Measurements from ENCODE around the gene FCGR3A.
"Not testable (repeated sequence)": the region's sequence is repeated elsewhere in the genome, so short reads cannot be mapped to it uniquely, and the experiment has no call there.

FCGR3A gene

DNA sequence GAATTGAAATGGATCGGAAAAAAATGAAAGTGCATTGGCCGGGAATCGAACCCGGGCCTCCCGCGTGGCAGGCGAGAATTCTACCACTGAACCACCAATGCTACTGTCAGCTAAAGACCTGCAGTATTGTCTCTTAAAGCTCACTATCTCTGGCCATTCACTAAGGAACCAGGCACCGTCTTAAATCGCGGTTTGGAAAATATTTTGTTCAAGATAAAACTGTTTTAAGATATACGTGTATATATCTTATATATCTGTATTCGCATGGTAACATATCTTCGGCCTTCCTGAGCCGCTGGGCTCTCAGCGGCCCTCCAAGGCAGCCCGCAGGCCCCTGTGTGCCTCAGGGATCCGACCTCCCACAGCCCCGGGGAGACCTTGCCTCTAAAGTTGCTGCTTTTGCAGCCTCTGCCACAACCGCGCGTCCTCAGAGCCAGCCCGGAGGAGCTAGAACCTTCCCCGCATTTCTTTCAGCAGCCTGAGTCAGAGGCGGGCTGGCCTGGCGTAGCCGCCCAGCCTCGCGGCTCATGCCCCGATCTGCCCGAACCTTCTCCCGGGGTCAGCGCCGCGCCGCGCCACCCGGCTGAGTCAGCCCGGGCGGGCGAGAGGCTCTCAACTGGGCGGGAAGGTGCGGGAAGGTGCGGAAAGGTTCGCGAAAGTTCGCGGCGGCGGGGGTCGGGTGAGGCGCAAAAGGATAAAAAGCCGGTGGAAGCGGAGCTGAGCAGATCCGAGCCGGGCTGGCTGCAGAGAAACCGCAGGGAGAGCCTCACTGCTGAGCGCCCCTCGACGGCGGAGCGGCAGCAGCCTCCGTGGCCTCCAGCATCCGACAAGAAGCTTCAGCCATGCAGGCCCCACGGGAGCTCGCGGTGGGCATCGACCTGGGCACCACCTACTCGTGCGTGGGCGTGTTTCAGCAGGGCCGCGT, 25.5 kb downstream of the FCGR3A start, which contains the start of gene HSPA6:
HSPA6 (plus strand) TSS at position 724 of the 925 bp plus-strand sequence; CDS start at position 843, 119 bp downstream.
- H3K27me3 ChIP-seq (ENCODE audit: insufficient read depth, low read depth); H3K4me1 ChIP-seq (ENCODE audit: low read depth, poor library complexity, severe bottlenecking); H3K79me2 ChIP-seq (ENCODE audit: insufficient read depth, low read depth); H4K20me1 ChIP-seq (ENCODE audit: insufficient read depth); H3K36me3 ChIP-seq (ENCODE audit: insufficient read depth): not testable (repeated sequence)
- H3K4me3 ChIP-seq (IDR thresholded peaks at IDR 0.05; ENCODE audit: insufficient read depth, low read depth, low read length): peak within 1 kb of the TSS; percentile 90
- peak within 1 kb of the TSS; percentile 98 for H2AFZ ChIP-seq (ENCODE audit: low read depth)
- peak within 1 kb of the TSS; percentile 55 for H3K4me2 ChIP-seq
- peak within 1 kb of the TSS; percentile 83 for H3K9ac ChIP-seq
- H3K27ac ChIP-seq: peak within 1 kb of the TSS; percentile 84

DNA sequence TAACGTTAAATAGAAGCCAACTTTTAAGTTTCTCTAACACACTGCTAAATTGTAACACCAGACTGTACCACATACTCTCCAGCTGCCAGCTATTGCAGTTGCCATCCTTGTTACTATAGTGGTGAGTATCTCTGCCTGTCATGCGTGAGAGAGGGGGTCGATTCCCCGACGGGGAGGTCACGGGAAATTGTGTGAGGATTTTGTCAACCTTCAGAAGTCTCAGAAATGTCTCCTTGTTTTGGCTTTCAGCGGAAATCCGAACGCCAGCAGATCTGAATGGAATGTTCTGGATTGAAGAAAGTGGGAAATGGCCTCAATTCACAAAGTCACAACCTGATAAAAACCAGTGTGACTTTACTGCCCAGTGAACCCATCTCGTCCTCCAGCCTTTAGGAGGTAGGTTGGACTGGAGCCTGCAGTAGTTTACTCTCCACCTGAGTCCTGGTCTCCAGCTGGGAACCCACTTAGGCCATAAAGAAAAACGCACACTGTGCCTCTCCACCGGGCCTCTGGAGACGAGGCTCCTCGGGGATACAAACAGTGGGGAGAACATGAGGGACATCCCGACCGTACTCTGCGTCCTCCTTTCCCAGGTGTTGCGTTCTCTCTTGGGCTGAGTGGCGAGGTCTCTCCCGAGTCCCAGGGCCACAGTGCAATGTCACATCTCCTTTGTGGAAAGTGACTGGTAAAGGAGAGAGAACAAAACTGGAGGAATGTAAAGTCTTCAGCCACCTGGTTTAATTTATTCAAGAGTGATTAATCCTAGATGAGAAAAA, 26.4 kb downstream of the FCGR3A start:
- not testable (repeated sequence) for H3K27me3 ChIP-seq (ENCODE audit: insufficient read depth, low read depth); H3K36me3 ChIP-seq (ENCODE audit: insufficient read depth); H4K20me1 ChIP-seq (ENCODE audit: insufficient read depth); H3K79me2 ChIP-seq (ENCODE audit: insufficient read depth, low read depth); H3K27ac ChIP-seq; H3K4me3 ChIP-seq (IDR thresholded peaks at IDR 0.05; ENCODE audit: insufficient read depth, low read depth, low read length); H2AFZ ChIP-seq (ENCODE audit: low read depth); H3K9ac ChIP-seq; H3K4me1 ChIP-seq (ENCODE audit: low read depth, poor library complexity, severe bottlenecking)
- peak overlapping the region; percentile 2; the same call in 1 of the 2 replicates for H3K4me2 ChIP-seq

DNA sequence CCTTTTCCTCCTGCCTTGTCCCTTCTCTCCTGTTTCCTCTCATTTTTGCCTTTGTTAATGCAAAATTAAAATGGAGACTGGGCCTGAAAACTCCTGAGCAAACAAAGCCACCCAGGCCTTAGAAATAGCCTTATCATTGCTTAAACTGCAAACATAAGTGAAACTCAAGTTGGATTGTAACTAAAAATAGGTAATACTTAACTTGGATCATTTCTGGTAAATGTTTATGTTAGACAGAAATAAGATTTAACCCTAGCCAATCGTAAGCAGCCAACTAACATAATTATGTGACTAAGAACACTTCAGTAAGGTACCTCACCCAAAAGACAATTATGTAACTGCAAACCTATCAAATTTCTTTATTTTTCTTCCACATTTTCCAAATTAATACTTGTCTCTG, 35.7 kb downstream of the FCGR3A start:
- H3K9ac ChIP-seq; H3K27me3 ChIP-seq (ENCODE audit: insufficient read depth, low read depth); H3K4me3 ChIP-seq (IDR thresholded peaks at IDR 0.05; ENCODE audit: insufficient read depth, low read depth, low read length); H4K20me1 ChIP-seq (ENCODE audit: insufficient read depth); H3K36me3 ChIP-seq (ENCODE audit: insufficient read depth); H3K27ac ChIP-seq; H3K4me2 ChIP-seq; H2AFZ ChIP-seq (ENCODE audit: low read depth); H3K79me2 ChIP-seq (ENCODE audit: insufficient read depth, low read depth): not testable (repeated sequence)
- peaks cover 13% of the 10 kb centered on the region for H3K4me1 ChIP-seq (ENCODE audit: low read depth, poor library complexity, severe bottlenecking)

DNA sequence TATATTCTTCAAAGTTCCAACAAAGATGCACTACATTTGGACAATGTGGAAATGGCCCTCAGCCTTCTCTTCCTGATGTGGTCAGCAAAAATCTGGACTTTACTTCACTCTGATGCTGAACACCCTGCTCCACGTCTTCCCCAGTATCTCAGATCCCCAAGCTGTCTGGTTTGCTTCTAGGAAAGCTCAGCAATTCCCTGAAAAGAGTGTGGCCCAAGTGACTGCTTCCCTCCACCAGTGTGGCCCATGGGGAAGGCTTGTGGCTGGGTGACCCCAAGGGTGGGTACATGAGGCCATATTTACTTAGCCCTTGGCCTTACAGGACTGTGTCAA, 36.2 kb downstream of the FCGR3A start:
- not testable (repeated sequence) for H3K27ac ChIP-seq; H2AFZ ChIP-seq (ENCODE audit: low read depth); H3K27me3 ChIP-seq (ENCODE audit: insufficient read depth, low read depth); H4K20me1 ChIP-seq (ENCODE audit: insufficient read depth); H3K36me3 ChIP-seq (ENCODE audit: insufficient read depth); H3K9ac ChIP-seq; H3K4me3 ChIP-seq (IDR thresholded peaks at IDR 0.05; ENCODE audit: insufficient read depth, low read depth, low read length); H3K79me2 ChIP-seq (ENCODE audit: insufficient read depth, low read depth)
- 0 out of 2 replicates have a peak overlapping the region, but pooled peaks have one; percentile 2 for H3K4me2 ChIP-seq
- H3K4me1 ChIP-seq (ENCODE audit: low read depth, poor library complexity, severe bottlenecking): peaks cover 13% of the 10 kb centered on the region

DNA sequence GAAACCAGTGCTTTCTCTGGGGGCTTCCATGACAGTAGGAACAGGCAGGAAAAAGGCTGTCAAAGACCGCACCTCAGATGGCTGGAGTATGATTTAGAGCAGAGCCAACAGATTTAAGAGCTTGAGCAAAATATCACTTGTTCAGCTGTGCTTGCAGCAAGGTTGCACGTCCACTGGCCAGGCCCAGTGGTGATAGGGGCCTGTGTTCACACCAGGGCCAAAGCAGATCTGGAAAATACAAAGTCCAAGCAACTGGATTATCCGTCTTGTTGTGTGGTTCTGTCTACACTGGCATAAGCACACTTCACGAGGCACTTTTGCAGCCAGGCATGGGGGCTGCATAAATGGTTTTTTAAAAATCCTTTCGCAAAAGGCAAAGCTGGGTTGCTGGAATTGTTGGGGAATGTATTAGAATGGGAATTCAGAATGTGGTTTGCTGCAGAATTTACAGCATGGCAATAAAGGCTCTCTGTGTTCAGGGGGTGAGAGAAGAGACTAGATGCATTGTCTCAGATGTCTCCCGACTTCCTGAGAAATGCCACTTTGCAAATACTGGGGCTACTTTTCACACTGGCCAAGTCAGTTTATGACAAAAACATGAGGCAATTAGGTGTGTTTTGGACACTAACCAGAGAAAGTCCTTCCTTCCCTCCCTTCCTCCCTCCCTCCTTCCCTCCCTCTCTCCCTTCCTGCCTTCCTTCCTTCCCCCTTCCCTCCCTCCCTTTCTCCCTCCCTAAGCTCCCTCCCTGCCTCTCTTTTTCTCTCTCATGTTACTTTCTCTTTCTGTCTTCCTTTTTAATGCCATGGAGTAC, 36.8 kb downstream of the FCGR3A start:
- H3K79me2 ChIP-seq (ENCODE audit: insufficient read depth, low read depth); H3K4me2 ChIP-seq; H4K20me1 ChIP-seq (ENCODE audit: insufficient read depth); H3K9ac ChIP-seq; H3K27me3 ChIP-seq (ENCODE audit: insufficient read depth, low read depth); H3K4me3 ChIP-seq (IDR thresholded peaks at IDR 0.05; ENCODE audit: insufficient read depth, low read depth, low read length); H3K27ac ChIP-seq; H2AFZ ChIP-seq (ENCODE audit: low read depth); H3K36me3 ChIP-seq (ENCODE audit: insufficient read depth): not testable (repeated sequence)
- peaks cover 13% of the 10 kb centered on the region for H3K4me1 ChIP-seq (ENCODE audit: low read depth, poor library complexity, severe bottlenecking)

DNA sequence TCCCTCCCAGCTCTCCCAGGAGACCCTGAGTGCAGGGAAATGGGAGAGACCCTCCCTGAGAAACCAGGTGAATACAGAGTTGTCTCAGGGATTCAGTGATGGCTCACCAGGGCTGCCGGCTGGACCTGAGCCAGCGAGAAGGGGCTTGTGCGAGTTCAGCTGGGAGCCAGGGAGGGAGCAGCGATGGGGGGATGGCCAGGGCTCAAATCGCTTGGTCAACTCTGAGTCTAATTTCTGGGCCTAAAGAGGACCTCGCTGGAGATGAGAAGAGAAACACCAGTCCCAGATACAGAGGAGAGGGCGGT, 37.9 kb downstream of the FCGR3A start:
- Histone ChIP-seq H3K9ac (no peak overlapping the region), H3K27ac (no peak overlapping the region), H3K79me2 (ENCODE audit: insufficient read depth, low read depth) (no peaks in the 10 kb centered on the region), H3K4me3 (IDR thresholded peaks at IDR 0.05; ENCODE audit: insufficient read depth, low read depth, low read length) (no peak overlapping the region), H3K27me3 (ENCODE audit: insufficient read depth, low read depth) (no peaks in the 10 kb centered on the region), H2AFZ (ENCODE audit: low read depth) (no peak overlapping the region), H3K36me3 (ENCODE audit: insufficient read depth) (no peaks in the 10 kb centered on the region), H3K4me2 (no peak overlapping the region), H4K20me1 (ENCODE audit: insufficient read depth) (no peaks in the 10 kb centered on the region), H3K4me1 (ENCODE audit: low read depth, poor library complexity, severe bottlenecking) (peaks cover 13% of the 10 kb centered on the region)
- TF ChIP-seq, protein P1, sequence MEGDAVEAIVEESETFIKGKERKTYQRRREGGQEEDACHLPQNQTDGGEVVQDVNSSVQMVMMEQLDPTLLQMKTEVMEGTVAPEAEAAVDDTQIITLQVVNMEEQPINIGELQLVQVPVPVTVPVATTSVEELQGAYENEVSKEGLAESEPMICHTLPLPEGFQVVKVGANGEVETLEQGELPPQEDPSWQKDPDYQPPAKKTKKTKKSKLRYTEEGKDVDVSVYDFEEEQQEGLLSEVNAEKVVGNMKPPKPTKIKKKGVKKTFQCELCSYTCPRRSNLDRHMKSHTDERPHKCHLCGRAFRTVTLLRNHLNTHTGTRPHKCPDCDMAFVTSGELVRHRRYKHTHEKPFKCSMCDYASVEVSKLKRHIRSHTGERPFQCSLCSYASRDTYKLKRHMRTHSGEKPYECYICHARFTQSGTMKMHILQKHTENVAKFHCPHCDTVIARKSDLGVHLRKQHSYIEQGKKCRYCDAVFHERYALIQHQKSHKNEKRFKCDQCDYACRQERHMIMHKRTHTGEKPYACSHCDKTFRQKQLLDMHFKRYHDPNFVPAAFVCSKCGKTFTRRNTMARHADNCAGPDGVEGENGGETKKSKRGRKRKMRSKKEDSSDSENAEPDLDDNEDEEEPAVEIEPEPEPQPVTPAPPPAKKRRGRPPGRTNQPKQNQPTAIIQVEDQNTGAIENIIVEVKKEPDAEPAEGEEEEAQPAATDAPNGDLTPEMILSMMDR (conservative IDR thresholded peaks at IDR 0.05; ENCODE audit: low read depth, low read length): no peak

Data from KMS-11 (cell line).